CD14-positive monocyte (primary cell): ENCODE measurements around the gene TBPL1. TPM values are rescaled to one million over a fixed set of nuclear protein-coding genes. Genes with fewer than 3 reads are reported as not detected.

Experiments used
- DNase-seq, 3 donors: peaks; one replicate each; pipeline ENCODE4 v3.0.0-alpha.2; 2011 to 2022
- H2AFZ ChIP-seq: 2 replicates; pipeline ENCODE4 v1.6.0; 2012; ENCODE audit warnings: mild to moderate bottlenecking, low read depth, low read length, inconsistent platforms; ENCODE audit not compliant: insufficient read depth, poor library complexity, severe bottlenecking
- H3K27ac ChIP-seq, 2 donors: 1 replicate in 1 of 2; 2 replicates in 1 of 2; pipeline ENCODE4 v1.5.1; 2012 to 2013; ENCODE audit warnings: low read length in 2 of 2, control low read depth in 1 of 2, inconsistent platforms in 1 of 2, low read depth in 1 of 2, mild to moderate bottlenecking in 1 of 2
- H3K27me3 ChIP-seq, 2 donors: one replicate each; pipeline versions ENCODE4 v1.6.0 to v1.6.1; 2011 to 2013; ENCODE audit warnings: low read length in 2 of 2; ENCODE audit not compliant: control insufficient read depth in 2 of 2, insufficient read depth in 2 of 2
- H3K36me3 ChIP-seq, 2 donors: replicated peaks in 1 of 2; 1 replicate in 1 of 2; 2 replicates in 1 of 2; pipeline versions ENCODE4 v1.5.1 to v1.6.1; 2012 to 2013; ENCODE audit warnings: low read length in 2 of 2, control low read depth in 1 of 2, inconsistent platforms in 1 of 2, mild to moderate bottlenecking in 1 of 2; ENCODE audit not compliant: insufficient read depth in 2 of 2, control insufficient read depth in 1 of 2
- H3K4me1 ChIP-seq, 2 donors: 1 replicate in 1 of 2; 2 replicates in 1 of 2; pipeline versions ENCODE4 v1.5.1 to v1.6.1; 2012 to 2013; ENCODE audit warnings: low read length in 2 of 2, control low read depth in 1 of 2, inconsistent platforms in 1 of 2, mild to moderate bottlenecking in 1 of 2, moderate library complexity in 1 of 2; ENCODE audit not compliant: insufficient read depth in 2 of 2, control insufficient read depth in 1 of 2
- H3K4me2 ChIP-seq: replicated peaks from 2 replicates; pipeline ENCODE3; 2012; ENCODE audit warnings: low read length, moderate library complexity, mild to moderate bottlenecking; ENCODE audit not compliant: poor library complexity, severe bottlenecking; ENCODE audit errors: extremely low read depth
- H3K4me3 ChIP-seq, 3 experiments: fragments of 200-600 bp in 1 of 3; sonication (generic) in 1 of 3; replicated peaks in 1 of 3; 1 replicate in 2 of 3; 2 replicates in 1 of 3; pipeline ENCODE4 v1.5.1; 2011 to 2013; ENCODE audit warnings: low read length in 3 of 3, mild to moderate bottlenecking in 3 of 3, control low read depth in 2 of 3, low read depth in 2 of 3, inconsistent platforms in 1 of 3, moderate library complexity in 1 of 3
- H3K79me2 ChIP-seq: 2 replicates; pipeline ENCODE4 v1.6.0; 2012; ENCODE audit warnings: mild to moderate bottlenecking, control low read depth, inconsistent platforms, low read length, moderate library complexity; ENCODE audit not compliant: insufficient read depth
- H3K9ac ChIP-seq: 2 replicates; pipeline ENCODE4 v1.6.0; 2017; ENCODE audit warnings: low read length, mild to moderate bottlenecking; ENCODE audit not compliant: insufficient read depth, poor library complexity, severe bottlenecking
- H3K9me3 ChIP-seq, 2 donors: replicated peaks in 1 of 2; 1 replicate in 1 of 2; 2 replicates in 1 of 2; pipeline versions ENCODE4 v1.5.1 to v1.6.1; 2012 to 2013; ENCODE audit warnings: low read length in 2 of 2, control low read depth in 1 of 2; ENCODE audit not compliant: control insufficient read depth in 1 of 2, insufficient read depth in 1 of 2
- H4K20me1 ChIP-seq: 2 replicates; pipeline ENCODE4 v1.6.0; 2012; ENCODE audit warnings: mild to moderate bottlenecking, low read length, control low read depth, moderate library complexity; ENCODE audit not compliant: insufficient read depth
- H3K27ac Mint-ChIP-seq, 7 donors: one replicate each; pipeline ENCODE4 v1.8.0; 2020; ENCODE audit warnings: mild to moderate bottlenecking in 7 of 7, mixed read lengths in 7 of 7, moderate library complexity in 6 of 7, inconsistent platforms in 2 of 7
- H3K27me3 Mint-ChIP-seq, 3 donors: one replicate each; pipeline ENCODE4 v1.8.0; 2021 to 2022; ENCODE audit warnings: low read depth in 3 of 3, mild to moderate bottlenecking in 3 of 3, mixed read lengths in 3 of 3, moderate library complexity in 3 of 3, inconsistent platforms in 1 of 3
- H3K36me3 Mint-ChIP-seq, 2 donors: one replicate each; pipeline ENCODE4 v1.8.0; 2020; ENCODE audit warnings: mixed read lengths in 2 of 2, inconsistent platforms in 1 of 2, mild to moderate bottlenecking in 1 of 2
- H3K4me1 Mint-ChIP-seq: one replicate; pipeline ENCODE4 v1.8.0; 2020; ENCODE audit warnings: mild to moderate bottlenecking, mixed read lengths
- H3K4me3 Mint-ChIP-seq, 2 donors: one replicate each; pipeline ENCODE4 v1.8.0; 2020; ENCODE audit warnings: mild to moderate bottlenecking in 2 of 2, mixed read lengths in 2 of 2, moderate library complexity in 1 of 2
- H3K9me3 Mint-ChIP-seq, 7 donors: one replicate each; pipeline ENCODE4 v1.8.0; 2020 to 2022; ENCODE audit warnings: mixed read lengths in 7 of 7, mild to moderate bottlenecking in 6 of 7, moderate library complexity in 6 of 7, inconsistent platforms in 2 of 7
- WGBS: methylation state at CpG from one replicate; pipeline ENCODE4 v1.1.5; 2013; ENCODE audit warnings: missing lambda C conversion rate; ENCODE audit not compliant: insufficient coverage; 5-methylcytosine and 5-hydroxymethylcytosine counted together
- intact Hi-C, 2 donors: fragments of 100-400 bp; cut with micrococcal nuclease; formaldehyde crosslinking; loops; one replicate each; pipeline versions ENCODE4 v1.15.0 to v1.15.1; 2023
- polyA plus RNA-seq, 3 donors: library from polyadenylated mRNA; depleted of rRNA in 1 of 3; unstranded in 2 of 3; stranded (reverse) in 1 of 3; fragments of 300-500 nt in 2 of 3; fragments of >200 nt in 1 of 3; fragmentation: Illumina TruSeq in 2 of 3; gene quantifications; 1 replicate in 2 of 3; 2 replicates in 1 of 3; pipeline ENCODE4 v1.2.3, GENCODE V29; 2012 to 2021
- TF ChIP-seq, protein P1 (sequence below): fragments of 200-600 bp; IDR thresholded peaks from one replicate; pipeline ENCODE4 v1.8.0; 2022; ENCODE audit warnings: antibody characterized with exemption, mild to moderate bottlenecking

Gene TBPL1
- polyA plus RNA-seq, 3 donors: 22.0 to 35.6 (median 35.5) TPM

DNA sequence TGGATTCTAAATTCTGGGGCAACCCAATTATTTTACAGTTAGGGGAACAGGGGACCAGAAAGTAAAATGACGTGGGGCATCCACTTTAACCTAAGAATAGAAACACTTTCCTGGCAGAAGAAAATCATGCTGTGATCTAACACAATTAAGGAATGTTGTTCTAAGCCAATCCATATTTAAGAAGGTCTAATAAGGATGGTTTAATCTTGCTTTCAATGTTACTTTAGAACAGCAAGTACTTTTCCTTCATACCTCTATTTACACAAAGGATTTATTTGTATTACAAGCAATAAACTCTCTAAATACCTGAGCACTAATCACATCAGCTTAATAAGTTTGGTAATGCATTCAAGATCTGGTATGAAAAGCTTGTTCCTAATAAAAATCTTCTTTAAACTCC is 67.0 kb downstream of the TBPL1 start:
- no CpG with 5 or more reads among the region's 1 CpG for WGBS
- H2AFZ ChIP-seq: no peak overlapping the region
- TF ChIP-seq, protein P1, sequence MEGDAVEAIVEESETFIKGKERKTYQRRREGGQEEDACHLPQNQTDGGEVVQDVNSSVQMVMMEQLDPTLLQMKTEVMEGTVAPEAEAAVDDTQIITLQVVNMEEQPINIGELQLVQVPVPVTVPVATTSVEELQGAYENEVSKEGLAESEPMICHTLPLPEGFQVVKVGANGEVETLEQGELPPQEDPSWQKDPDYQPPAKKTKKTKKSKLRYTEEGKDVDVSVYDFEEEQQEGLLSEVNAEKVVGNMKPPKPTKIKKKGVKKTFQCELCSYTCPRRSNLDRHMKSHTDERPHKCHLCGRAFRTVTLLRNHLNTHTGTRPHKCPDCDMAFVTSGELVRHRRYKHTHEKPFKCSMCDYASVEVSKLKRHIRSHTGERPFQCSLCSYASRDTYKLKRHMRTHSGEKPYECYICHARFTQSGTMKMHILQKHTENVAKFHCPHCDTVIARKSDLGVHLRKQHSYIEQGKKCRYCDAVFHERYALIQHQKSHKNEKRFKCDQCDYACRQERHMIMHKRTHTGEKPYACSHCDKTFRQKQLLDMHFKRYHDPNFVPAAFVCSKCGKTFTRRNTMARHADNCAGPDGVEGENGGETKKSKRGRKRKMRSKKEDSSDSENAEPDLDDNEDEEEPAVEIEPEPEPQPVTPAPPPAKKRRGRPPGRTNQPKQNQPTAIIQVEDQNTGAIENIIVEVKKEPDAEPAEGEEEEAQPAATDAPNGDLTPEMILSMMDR: no peak
- no peak overlapping the region for H3K27ac ChIP-seq
- no peaks in the 10 kb centered on the region for H3K36me3 ChIP-seq
- Mint-ChIP-seq H3K27me3 (peaks cover 0 to 2% (median 2%) of the 10 kb centered on the region in 3 donors), H3K4me1 (peaks cover 28% of the 10 kb centered on the region), H3K4me3 (no peak overlapping the region), H3K36me3 (peaks cover 5 to 6% of the 10 kb centered on the region in 2 donors), H3K27ac (no peak overlapping the region), H3K9me3 (peaks cover 0 to 9% (median 0%) of the 10 kb centered on the region in 7 donors)
- no peak overlapping the region for H3K9ac ChIP-seq
- no peaks in the 10 kb centered on the region for H3K9me3 ChIP-seq
- no peaks in the 10 kb centered on the region for H4K20me1 ChIP-seq
- H3K4me1 ChIP-seq: peaks cover 16 to 21% of the 10 kb centered on the region in 2 donors
- no peaks in the 10 kb centered on the region for H3K27me3 ChIP-seq
- intact Hi-C loops: no loop called here
- H3K79me2 ChIP-seq: no peaks in the 10 kb centered on the region
- no peak overlapping the region for H3K4me2 ChIP-seq
- H3K4me3 ChIP-seq: no peak overlapping the region
- no peak for DNase-seq

DNA sequence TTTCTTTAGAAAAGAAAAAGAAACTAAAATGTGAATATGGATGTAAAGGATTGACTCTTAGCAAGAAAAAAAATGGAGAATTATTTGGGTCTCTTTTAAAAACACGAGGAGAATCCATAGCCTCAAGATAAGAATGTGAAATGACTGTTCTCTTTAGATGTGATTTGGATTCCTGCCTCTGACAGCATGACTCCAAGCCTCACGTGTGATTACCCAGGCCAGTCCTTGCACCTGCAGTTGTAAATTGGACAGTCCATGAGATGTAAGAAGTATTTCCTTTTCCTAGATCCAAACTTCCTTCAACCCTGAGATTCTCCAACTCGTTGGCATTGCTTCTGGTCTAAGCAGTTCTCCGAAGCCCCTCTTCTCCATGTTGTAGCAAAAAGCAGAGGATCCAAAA is 67.5 kb downstream of the TBPL1 start:
- intact Hi-C loops: no loop called here
- peak overlapping the region; percentile 41 for H2AFZ ChIP-seq
- no peak overlapping the region for H3K4me2 ChIP-seq
- no peak for DNase-seq
- TF ChIP-seq, protein P1: no peak
- Mint-ChIP-seq H3K4me1 (peaks cover 28% of the 10 kb centered on the region), H3K27me3 (peaks cover 0 to 2% (median 2%) of the 10 kb centered on the region in 3 donors), H3K9me3 (peaks cover 0 to 7% (median 0%) of the 10 kb centered on the region in 7 donors), H3K27ac (no peak overlapping the region), H3K36me3 (peaks cover 5 to 6% of the 10 kb centered on the region in 2 donors), H3K4me3 (no peak overlapping the region)
- no peaks in the 10 kb centered on the region for H4K20me1 ChIP-seq
- H3K9me3 ChIP-seq: no peaks in the 10 kb centered on the region
- no peak overlapping the region for H3K27ac ChIP-seq
- no peak overlapping the region for H3K9ac ChIP-seq
- no peak overlapping the region for H3K4me3 ChIP-seq
- no peaks in the 10 kb centered on the region for H3K79me2 ChIP-seq
- H3K36me3 ChIP-seq: no peaks in the 10 kb centered on the region
- WGBS: 76% methylated on average over 3 of the region's 4 CpGs
- H3K27me3 ChIP-seq: no peaks in the 10 kb centered on the region
- H3K4me1 ChIP-seq: peaks cover 16 to 21% of the 10 kb centered on the region in 2 donors
